ENCODE results near the gene DNAH7. TPM values are rescaled to one million over a fixed set of nuclear protein-coding genes. Genes with fewer than 3 reads are reported as not detected.

Gene DNAH7
- total and polyA plus RNA-seq, 2 of the 13 experiments (the other 11 are each of a cell fraction or from before 2014, with no cell fraction given): 0.09 TPM; not detected in 1

DNA sequence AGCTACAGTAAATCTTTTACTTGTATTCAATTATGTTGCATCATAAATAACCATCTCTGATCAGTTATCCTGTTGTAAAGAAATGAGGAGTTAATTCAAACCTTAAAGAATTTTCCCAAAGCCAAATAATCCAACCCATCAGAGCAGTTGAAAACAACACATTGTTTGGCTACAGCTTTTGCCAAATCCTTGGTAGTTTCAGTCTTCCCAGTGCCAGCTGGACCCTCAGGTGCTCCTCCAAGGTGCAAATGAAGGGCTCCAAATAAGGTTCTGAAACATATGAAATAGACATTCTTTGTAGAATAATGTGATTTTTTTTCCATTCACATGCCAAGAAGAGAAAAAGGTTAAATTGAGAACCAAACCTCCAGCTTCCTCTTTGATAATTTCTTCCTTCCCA lies 158.7 kb downstream of the DNAH7 start:
- Histone ChIP-seq H3K36me3 (replicated peaks in 1 of 2; ENCODE audit: control insufficient read depth in 1 of 2, insufficient read depth in 2 of 2, low read length in 2 of 2) (no peaks in the 10 kb centered on the region), H2AFZ (ENCODE audit: low read length) (no peak overlapping the region), H3K9ac (ENCODE audit: insufficient read depth, low read depth, low read length) (no peak overlapping the region), H3K9me3 (ENCODE audit: low read length) (no peaks in the 10 kb centered on the region), H3K27me3 (ENCODE audit: control insufficient read depth in 1 of 2, insufficient read depth in 2 of 2, low read length in 2 of 2) (no peaks in the 10 kb centered on the region), H3K27ac (ENCODE audit: extremely low read length, insufficient read depth, low read length) (no peak overlapping the region), H3K4me3 (replicated peaks in 1 of 3; ENCODE audit: insufficient read depth in 1 of 3, low read depth in 2 of 3, low read length in 3 of 3) (no peak overlapping the region), H3K4me1 (ENCODE audit: insufficient read depth, low read length) (no peaks in the 10 kb centered on the region), H4K20me1 (ENCODE audit: insufficient read depth, low read length) (no peaks in the 10 kb centered on the region), H3K4me2 (ENCODE audit: low read depth, low read length) (no peak overlapping the region), H3K79me2 (ENCODE audit: insufficient read depth, low read length) (no peaks in the 10 kb centered on the region)
- DNase-seq (ENCODE audit: low spot score) (no peak), ATAC-seq (no peak), FAIRE-seq (no peak)
- in situ Hi-C loops (cut with HindIII; ENCODE audit: extremely low pct_ligation_motif_present, low pct_unique_long_range_greater_than_20kb) (no loop called here), intact Hi-C loops (cut with micrococcal nuclease; ENCODE audit: unreplicated experiment) (no loop called here)
- TF ChIP-seq ZNF180 (CRISPR knock-in tag; IDR thresholded peaks at IDR 0.05; ENCODE audit: borderline replicate concordance, low read depth) (no peak), ZNF414 (CRISPR knock-in tag; IDR thresholded peaks at IDR 0.05) (no peak), ZSCAN9 (CRISPR knock-in tag; IDR thresholded peaks at IDR 0.05; ENCODE audit: borderline replicate concordance) (no peak), RAD51 (IDR thresholded peaks at IDR 0.05; ENCODE audit: borderline replicate concordance) (no peak), RARG (CRISPR knock-in tag; IDR thresholded peaks at IDR 0.05; ENCODE audit: low read depth) (no peak), DMAP1 (CRISPR knock-in tag; IDR thresholded peaks at IDR 0.05) (no peak), FOXA3 (CRISPR knock-in tag; IDR thresholded peaks at IDR 0.05) (no peak), ZFP37 (CRISPR knock-in tag; IDR thresholded peaks at IDR 0.05; ENCODE audit: borderline replicate concordance) (no peak), ETV6 (CRISPR knock-in tag; conservative IDR thresholded peaks at IDR 0.05) (no peak), ZBTB38 (CRISPR knock-in tag; IDR thresholded peaks at IDR 0.05) (no peak), CENPT (CRISPR knock-in tag; IDR thresholded peaks at IDR 0.05; ENCODE audit: low read depth) (no peak)
- BruUV-seq (replicated peaks): no TSS peak
- ChIA-PET POLR2A (no interaction called here), CTCF (ENCODE audit: low intra/inter-chr PET ratio, low total read pairs) (no interaction called here)

DNA sequence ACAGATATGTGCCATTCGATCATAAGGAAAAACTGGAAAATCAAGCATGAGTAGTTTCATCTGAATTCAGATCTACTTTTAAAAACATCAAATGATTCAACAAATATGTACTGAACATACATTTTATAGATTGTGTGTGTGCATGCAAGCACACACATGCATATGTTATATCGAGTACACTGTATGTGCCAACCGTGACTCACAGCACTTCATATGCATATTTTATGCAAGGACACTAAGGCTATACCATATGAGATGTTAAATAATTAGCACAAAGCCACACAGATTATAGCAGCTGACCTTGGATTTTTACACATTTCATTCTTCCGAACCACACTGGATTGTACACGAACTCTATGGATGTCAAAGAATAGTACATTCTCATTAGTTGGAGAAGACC lies 161.2 kb downstream of the DNAH7 start:
- H3K9ac ChIP-seq (ENCODE audit: insufficient read depth, low read depth, low read length): no peak overlapping the region
- H3K27me3 ChIP-seq (ENCODE audit: control insufficient read depth in 1 of 2, insufficient read depth in 2 of 2, low read length in 2 of 2): no peaks in the 10 kb centered on the region
- no peaks in the 10 kb centered on the region for H3K4me1 ChIP-seq (ENCODE audit: insufficient read depth, low read length)
- H3K4me3 ChIP-seq (replicated peaks in 1 of 3; ENCODE audit: insufficient read depth in 1 of 3, low read depth in 2 of 3, low read length in 3 of 3): no peak overlapping the region
- no peaks in the 10 kb centered on the region for H4K20me1 ChIP-seq (ENCODE audit: insufficient read depth, low read length)
- 2% methylated on average over 5 of the region's 5 CpGs for WGBS (ENCODE audit: low lambda C conversion rate)
- no peak for ATAC-seq
- CTCF ChIA-PET (ENCODE audit: low intra/inter-chr PET ratio, low total read pairs): no interaction called here
- H3K36me3 ChIP-seq (replicated peaks in 1 of 2; ENCODE audit: control insufficient read depth in 1 of 2, insufficient read depth in 2 of 2, low read length in 2 of 2): no peaks in the 10 kb centered on the region
- DNase-seq (ENCODE audit: low spot score): no peak
- H3K27ac ChIP-seq (ENCODE audit: extremely low read length, insufficient read depth, low read length): no peak overlapping the region
- in situ Hi-C loops (cut with HindIII; ENCODE audit: extremely low pct_ligation_motif_present, low pct_unique_long_range_greater_than_20kb): no loop called here
- no peaks in the 10 kb centered on the region for H3K9me3 ChIP-seq (ENCODE audit: low read length)
- H3K79me2 ChIP-seq (ENCODE audit: insufficient read depth, low read length): no peaks in the 10 kb centered on the region
- H2AFZ ChIP-seq (ENCODE audit: low read length): no peak overlapping the region
- POLR2A ChIA-PET: no interaction called here
- intact Hi-C loops (cut with micrococcal nuclease; ENCODE audit: unreplicated experiment): no loop called here
- FAIRE-seq: no peak
- BruUV-seq (replicated peaks): no TSS peak
- no peak overlapping the region for H3K4me2 ChIP-seq (ENCODE audit: low read depth, low read length)
- TF ChIP-seq ZNF562 (CRISPR knock-in tag; IDR thresholded peaks at IDR 0.05; ENCODE audit: borderline replicate concordance) (no peak), ZNF44 (CRISPR knock-in tag; IDR thresholded peaks at IDR 0.05) (no peak), JUN (CRISPR knock-in tag; IDR thresholded peaks at IDR 0.05) (no peak), ZNF775 (CRISPR knock-in tag; IDR thresholded peaks at IDR 0.05; ENCODE audit: borderline replicate concordance) (no peak), NCOA1 (CRISPR knock-in tag; IDR thresholded peaks at IDR 0.05) (no peak), KMT2B (CRISPR knock-in tag; IDR thresholded peaks at IDR 0.05) (no peak), TOE1 (CRISPR knock-in tag; IDR thresholded peaks at IDR 0.05) (no peak)
- TF ChIP-seq, protein P1, sequence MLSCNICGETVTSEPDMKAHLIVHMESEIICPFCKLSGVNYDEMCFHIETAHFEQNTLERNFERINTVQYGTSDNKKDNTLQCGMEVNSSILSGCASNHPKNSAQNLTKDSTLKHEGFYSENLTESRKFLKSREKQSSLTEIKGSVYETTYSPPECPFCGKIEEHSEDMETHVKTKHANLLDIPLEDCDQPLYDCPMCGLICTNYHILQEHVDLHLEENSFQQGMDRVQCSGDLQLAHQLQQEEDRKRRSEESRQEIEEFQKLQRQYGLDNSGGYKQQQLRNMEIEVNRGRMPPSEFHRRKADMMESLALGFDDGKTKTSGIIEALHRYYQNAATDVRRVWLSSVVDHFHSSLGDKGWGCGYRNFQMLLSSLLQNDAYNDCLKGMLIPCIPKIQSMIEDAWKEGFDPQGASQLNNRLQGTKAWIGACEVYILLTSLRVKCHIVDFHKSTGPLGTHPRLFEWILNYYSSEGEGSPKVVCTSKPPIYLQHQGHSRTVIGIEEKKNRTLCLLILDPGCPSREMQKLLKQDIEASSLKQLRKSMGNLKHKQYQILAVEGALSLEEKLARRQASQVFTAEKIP (CRISPR knock-in tag; IDR thresholded peaks at IDR 0.05; ENCODE audit: borderline replicate concordance): no peak
- TF ChIP-seq, protein P2, sequence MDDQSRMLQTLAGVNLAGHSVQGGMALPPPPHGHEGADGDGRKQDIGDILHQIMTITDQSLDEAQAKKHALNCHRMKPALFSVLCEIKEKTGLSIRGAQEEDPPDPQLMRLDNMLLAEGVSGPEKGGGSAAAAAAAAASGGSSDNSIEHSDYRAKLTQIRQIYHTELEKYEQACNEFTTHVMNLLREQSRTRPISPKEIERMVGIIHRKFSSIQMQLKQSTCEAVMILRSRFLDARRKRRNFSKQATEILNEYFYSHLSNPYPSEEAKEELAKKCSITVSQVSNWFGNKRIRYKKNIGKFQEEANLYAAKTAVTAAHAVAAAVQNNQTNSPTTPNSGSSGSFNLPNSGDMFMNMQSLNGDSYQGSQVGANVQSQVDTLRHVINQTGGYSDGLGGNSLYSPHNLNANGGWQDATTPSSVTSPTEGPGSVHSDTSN (CRISPR knock-in tag; IDR thresholded peaks at IDR 0.05; ENCODE audit: borderline replicate concordance): no peak

All from HepG2 (cell line).